CD4-positive, alpha-beta T cell (primary cell): ENCODE results near the gene ADAMTS8. TPM values are rescaled to one million over a fixed set of nuclear protein-coding genes. Genes with fewer than 3 reads are reported as not detected.

Experiments used
- ATAC-seq: fragments of 200-7000 bp; cut with Tn5 transposase; one replicate; pipeline ENCODE4 v1.10.0; 2022; ENCODE audit warnings: mild to moderate bottlenecking; ENCODE audit not compliant: poor library complexity
- CTCF ChIA-PET: fragments of 350-600 bp; sonication (Branson Sonifier 250); formaldehyde crosslinking; loops from one replicate; lab custom pipeline; 2021; ENCODE audit warnings: antibody characterized with exemption, inconsistent platforms; lab: Charles Lee
- POLR2A ChIA-PET: fragments of 350-600 bp; sonication (Branson Sonifier 250); formaldehyde crosslinking; loops from one replicate; lab custom pipeline; 2021; ENCODE audit warnings: antibody characterized with exemption, inconsistent platforms; lab: Charles Lee
- DNase-seq, 14 experiments: peaks; one replicate each; pipeline ENCODE4 v3.0.0-alpha.2; 2013 to 2020; ENCODE audit warnings: mixed read lengths in 2 of 14
- H3K27ac ChIP-seq, 2 donors: one replicate each; pipeline versions ENCODE4 v1.5.1 to v1.7.0; 2013; ENCODE audit warnings: low read length in 2 of 2, low read depth in 1 of 2, mild to moderate bottlenecking in 1 of 2
- H3K27me3 ChIP-seq, 2 experiments: 1 replicate in 1 of 2; 2 replicates in 1 of 2; pipeline versions ENCODE4 v1.6.1 to v1.7.0; 2013; ENCODE audit warnings: low read length in 2 of 2, control low read depth in 1 of 2, mild to moderate bottlenecking in 1 of 2, moderate library complexity in 1 of 2; ENCODE audit not compliant: insufficient read depth in 2 of 2, control insufficient read depth in 1 of 2
- H3K36me3 ChIP-seq: one replicate; pipeline ENCODE4 v1.6.1; 2013; ENCODE audit warnings: low read length, control low read depth; ENCODE audit not compliant: insufficient read depth
- H3K4me1 ChIP-seq: one replicate; pipeline ENCODE4 v1.6.1; 2013; ENCODE audit warnings: low read length, control low read depth; ENCODE audit not compliant: insufficient read depth
- H3K4me3 ChIP-seq: one replicate; pipeline ENCODE4 v1.5.1; 2013; ENCODE audit warnings: mild to moderate bottlenecking, low read length, moderate library complexity
- H3K9me3 ChIP-seq, 2 experiments: 1 replicate in 1 of 2; 2 replicates in 1 of 2; pipeline versions ENCODE4 v1.6.1 to v1.7.0; 2013; ENCODE audit warnings: low read length in 2 of 2, mild to moderate bottlenecking in 2 of 2, control low read depth in 1 of 2, moderate library complexity in 1 of 2; ENCODE audit not compliant: control insufficient read depth in 1 of 2, insufficient read depth in 1 of 2
- H3K27ac Mint-ChIP-seq: one replicate; pipeline ENCODE4 v1.8.0; 2020; ENCODE audit warnings: mixed read lengths
- H3K27me3 Mint-ChIP-seq: one replicate; pipeline ENCODE4 v1.8.0; 2021; ENCODE audit warnings: mixed read lengths
- H3K36me3 Mint-ChIP-seq: one replicate; pipeline ENCODE4 v1.8.0; 2021; ENCODE audit warnings: low read depth, mixed read lengths
- H3K4me1 Mint-ChIP-seq: one replicate; pipeline ENCODE4 v1.8.0; 2021; ENCODE audit warnings: low read depth, mixed read lengths
- H3K4me3 Mint-ChIP-seq: one replicate; pipeline ENCODE4 v1.8.0; 2020; ENCODE audit warnings: mild to moderate bottlenecking, mixed read lengths
- H3K9me3 Mint-ChIP-seq: one replicate; pipeline ENCODE4 v1.8.0; 2020; ENCODE audit warnings: mixed read lengths
- CTCF ChIP-seq: fragments of 200-600 bp; IDR thresholded peaks from one replicate; pipeline ENCODE4 v1.8.0; 2022; ENCODE audit warnings: antibody characterized with exemption, mild to moderate bottlenecking
- intact Hi-C, 2 experiments: fragments of 100-400 bp; cut with DNase I in 1 of 2; cut with micrococcal nuclease in 1 of 2; formaldehyde crosslinking; loops; one replicate each; pipeline versions ENCODE4 v1.15.1 to v1.9.0; 2023 to 2025; cut with DNase I, micrococcal nuclease
- total RNA-seq, 174 experiments: library from RNA in 2 of 174; stranded (reverse) in 2 of 174; gene quantifications; one replicate each; pipeline ENCODE4 v1.2.3 and lab custom pipeline; 2021 to 2026

Gene ADAMTS8
- total RNA-seq, 2 experiments from 2014 or later = not detected

GRCh38 chr11:130396965-130397364, 31.4 kb downstream of the ADAMTS8 start:
- POLR2A ChIA-PET = no interaction called here
- H3K36me3 Mint-ChIP-seq = no peaks in the 10 kb centered on the region
- no peak overlapping the region for H3K4me3 Mint-ChIP-seq
- H3K4me1 Mint-ChIP-seq = peaks cover 11% of the 10 kb centered on the region
- ATAC-seq = no peak
- intact Hi-C loops = no loop called here
- H3K27me3 Mint-ChIP-seq = peaks cover 23% of the 10 kb centered on the region
- no peak overlapping the region for H3K4me3 ChIP-seq
- DNase-seq = no peak
- no peak overlapping the region for H3K27ac Mint-ChIP-seq
- no peaks in the 10 kb centered on the region for H3K9me3 ChIP-seq
- H3K4me1 ChIP-seq = peaks cover 7% of the 10 kb centered on the region
- peaks cover 3 to 5% of the 10 kb centered on the region in 2 experiments for H3K27me3 ChIP-seq
- CTCF ChIA-PET = no interaction called here
- H3K9me3 Mint-ChIP-seq = no peaks in the 10 kb centered on the region
- H3K36me3 ChIP-seq = no peaks in the 10 kb centered on the region
- no peak for TF ChIP-seq CTCF
- H3K27ac ChIP-seq = no peak overlapping the region

GRCh38 chr11:130394615-130395014, 33.8 kb downstream of the ADAMTS8 start:
- intact Hi-C loops = no loop called here
- no peak overlapping the region for H3K4me3 Mint-ChIP-seq
- CTCF ChIA-PET = no interaction called here
- H3K4me1 Mint-ChIP-seq = peaks cover 7% of the 10 kb centered on the region
- ATAC-seq = no peak
- Histone ChIP-seq H3K4me3 (no peak overlapping the region), H3K9me3 (no peaks in the 10 kb centered on the region), H3K27me3 (peaks cover 0 to 2% of the 10 kb centered on the region in 2 experiments), H3K27ac (no peak overlapping the region), H3K36me3 (no peaks in the 10 kb centered on the region), H3K4me1 (no peaks in the 10 kb centered on the region)
- H3K27me3 Mint-ChIP-seq = peaks cover 13% of the 10 kb centered on the region
- H3K27ac Mint-ChIP-seq = no peak overlapping the region
- DNase-seq = no peak
- no peaks in the 10 kb centered on the region for H3K9me3 Mint-ChIP-seq
- no peak for TF ChIP-seq CTCF
- no peaks in the 10 kb centered on the region for H3K36me3 Mint-ChIP-seq
- POLR2A ChIA-PET = no interaction called here

- ATAC-seq = no peak
- ChIA-PET CTCF (no interaction called here), POLR2A (no interaction called here)
- no peak for DNase-seq
- H3K4me3 Mint-ChIP-seq = no peak overlapping the region
- Histone ChIP-seq H3K36me3 (no peaks in the 10 kb centered on the region), H3K4me3 (no peak overlapping the region), H3K9me3 (no peaks in the 10 kb centered on the region), H3K27me3 (no peaks in the 10 kb centered on the region), H3K4me1 (peaks cover 14% of the 10 kb centered on the region), H3K27ac (no peak overlapping the region)
- intact Hi-C loops = no loop called here
- H3K36me3 Mint-ChIP-seq = no peaks in the 10 kb centered on the region
- no peaks in the 10 kb centered on the region for H3K27me3 Mint-ChIP-seq
- H3K9me3 Mint-ChIP-seq = no peaks in the 10 kb centered on the region
- H3K27ac Mint-ChIP-seq = no peak overlapping the region
- TF ChIP-seq CTCF = no peak
- peaks cover 24% of the 10 kb centered on the region for H3K4me1 Mint-ChIP-seq
These were observed 36.7 kb downstream of the ADAMTS8 start for GRCh38 chr11:130391711-130392110.
